Liver (tissue), 3 donors: ENCODE results near the gene PDE4D.

Experiments used
- CTCF ChIP-seq: fragments of 150-350 bp; IDR thresholded peaks from 2 replicates; pipeline ENCODE4 v1.5.1; 2017; ENCODE audit warnings: improper control_type of control experiment, low read depth, low read length; ENCODE audit not compliant: missing input control
- GABPA ChIP-seq, 2 donors: IDR thresholded peaks in 1 of 2; conservative IDR thresholded peaks in 1 of 2; 2 replicates each; pipeline ENCODE4 v1.6.1; 2016; ENCODE audit warnings: antibody characterized with exemption in 2 of 2, mild to moderate bottlenecking in 1 of 2, moderate library complexity in 1 of 2
- donor health status: healthy.
- donor health status: healthy.

GRCh38 chr5:59656351-59657254 lies 236.9 kb downstream of the PDE4D start:
- TF ChIP-seq CTCF (no peak), GABPA (IDR thresholded peaks at IDR 0.05 in 1 of 2, conservative IDR thresholded peaks at IDR 0.05 in 1 of 2) (no peak)
